Measurements from ENCODE around the gene DGKH. TPM values are rescaled to one million over a fixed set of nuclear protein-coding genes. Genes with fewer than 3 reads are reported as not detected.

Gene DGKH
- total and polyA plus RNA-seq, 8 donors: 0.61 to 41.5 (median 11.7) TPM

DNA sequence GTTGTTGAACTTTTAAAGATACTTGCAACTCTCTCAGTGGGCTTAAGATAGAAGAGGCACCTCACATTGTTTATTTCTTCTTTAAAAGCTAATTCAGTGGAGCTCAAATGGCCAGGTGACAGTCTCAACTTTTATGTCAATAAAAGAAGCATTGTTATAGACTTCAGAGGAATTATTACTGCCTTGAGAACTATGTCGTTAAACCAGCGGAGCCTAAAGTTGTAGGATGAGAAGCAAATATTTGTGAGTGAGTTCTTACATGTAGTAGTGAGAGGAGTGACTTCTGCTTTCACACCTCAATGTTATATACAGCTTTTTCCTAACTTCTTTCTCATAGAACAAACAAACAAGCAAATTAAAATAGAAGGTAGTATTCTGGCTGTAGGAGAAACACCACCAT, 31.2 kb upstream of the DGKH start:
- H3K36me3 ChIP-seq: no peaks in the 10 kb centered on the region
- no peak overlapping the region for H3K4me3 ChIP-seq
- DNase-seq: no peak
- intact Hi-C loops (cut with DNase I; ENCODE audit: low total_unique reads): no loop called here
- no peaks in the 10 kb centered on the region for H3K9me3 ChIP-seq
- WGBS, 5 donors: 46 to 69% (median 54%) methylated on average over 2 of the region's 2 CpGs
- peaks cover 0 to 1% (median under 1%) of the 10 kb centered on the region in 4 donors for H3K4me1 ChIP-seq
- no peaks in the 10 kb centered on the region for H3K27me3 ChIP-seq
- TF ChIP-seq EP300 (IDR thresholded peaks at IDR 0.05): no peak
- H3K27ac ChIP-seq: no peak overlapping the region

GRCh38 chr13:42021851-42022250, 26.6 kb upstream of the DGKH start:
- H3K36me3 ChIP-seq: no peaks in the 10 kb centered on the region
- intact Hi-C loops (cut with DNase I; ENCODE audit: low total_unique reads): no loop called here
- TF ChIP-seq POLR2AphosphoS5 (IDR thresholded peaks at IDR 0.05): no peak
- no peak for TF ChIP-seq POLR2A (IDR thresholded peaks at IDR 0.05)
- TF ChIP-seq, protein P1, sequence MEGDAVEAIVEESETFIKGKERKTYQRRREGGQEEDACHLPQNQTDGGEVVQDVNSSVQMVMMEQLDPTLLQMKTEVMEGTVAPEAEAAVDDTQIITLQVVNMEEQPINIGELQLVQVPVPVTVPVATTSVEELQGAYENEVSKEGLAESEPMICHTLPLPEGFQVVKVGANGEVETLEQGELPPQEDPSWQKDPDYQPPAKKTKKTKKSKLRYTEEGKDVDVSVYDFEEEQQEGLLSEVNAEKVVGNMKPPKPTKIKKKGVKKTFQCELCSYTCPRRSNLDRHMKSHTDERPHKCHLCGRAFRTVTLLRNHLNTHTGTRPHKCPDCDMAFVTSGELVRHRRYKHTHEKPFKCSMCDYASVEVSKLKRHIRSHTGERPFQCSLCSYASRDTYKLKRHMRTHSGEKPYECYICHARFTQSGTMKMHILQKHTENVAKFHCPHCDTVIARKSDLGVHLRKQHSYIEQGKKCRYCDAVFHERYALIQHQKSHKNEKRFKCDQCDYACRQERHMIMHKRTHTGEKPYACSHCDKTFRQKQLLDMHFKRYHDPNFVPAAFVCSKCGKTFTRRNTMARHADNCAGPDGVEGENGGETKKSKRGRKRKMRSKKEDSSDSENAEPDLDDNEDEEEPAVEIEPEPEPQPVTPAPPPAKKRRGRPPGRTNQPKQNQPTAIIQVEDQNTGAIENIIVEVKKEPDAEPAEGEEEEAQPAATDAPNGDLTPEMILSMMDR (IDR thresholded peaks at IDR 0.05): no peak
- no peak for TF ChIP-seq EP300 (IDR thresholded peaks at IDR 0.05)
- H3K27me3 ChIP-seq: no peaks in the 10 kb centered on the region
- DNase-seq: no peak
- H3K27ac ChIP-seq: no peak overlapping the region
- H3K9me3 ChIP-seq: no peaks in the 10 kb centered on the region
- H3K4me3 ChIP-seq: no peak overlapping the region
- no peaks in the 10 kb centered on the region for H3K4me1 ChIP-seq

DNA sequence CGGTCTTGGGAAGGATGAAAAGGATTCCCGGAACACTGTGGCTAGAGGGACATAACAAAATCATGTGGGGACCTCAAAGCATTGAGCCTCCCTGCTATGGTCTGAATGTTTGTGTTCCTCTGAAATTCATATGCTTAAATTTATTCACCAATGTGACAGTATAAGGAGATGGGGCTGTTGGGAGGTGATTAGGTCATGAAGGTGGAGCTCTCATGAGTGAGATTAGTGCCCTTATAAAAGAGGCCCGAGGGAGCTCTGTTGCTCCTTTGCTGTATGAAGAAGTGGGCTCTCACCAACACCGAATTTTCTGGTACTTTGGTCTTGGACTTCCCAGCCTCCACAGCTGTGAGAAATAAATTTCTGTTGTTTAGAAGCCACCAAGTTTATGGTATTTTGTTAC, 26.1 kb upstream of the DGKH start:
- Histone ChIP-seq H3K4me1 (no peaks in the 10 kb centered on the region), H3K27me3 (no peaks in the 10 kb centered on the region), H3K27ac (no peak overlapping the region), H3K4me3 (no peak overlapping the region), H3K9me3 (no peaks in the 10 kb centered on the region), H3K36me3 (no peaks in the 10 kb centered on the region)
- intact Hi-C loops (cut with DNase I; ENCODE audit: low total_unique reads): no loop called here
- no peak for DNase-seq
- TF ChIP-seq POLR2A (IDR thresholded peaks at IDR 0.05) (no peak), POLR2AphosphoS5 (IDR thresholded peaks at IDR 0.05) (no peak)
- TF ChIP-seq, protein P1 (IDR thresholded peaks at IDR 0.05): no peak
- 72 to 97% (median 84%) methylated on average over 4 of the region's 4 CpGs for WGBS, 5 donors

DNA sequence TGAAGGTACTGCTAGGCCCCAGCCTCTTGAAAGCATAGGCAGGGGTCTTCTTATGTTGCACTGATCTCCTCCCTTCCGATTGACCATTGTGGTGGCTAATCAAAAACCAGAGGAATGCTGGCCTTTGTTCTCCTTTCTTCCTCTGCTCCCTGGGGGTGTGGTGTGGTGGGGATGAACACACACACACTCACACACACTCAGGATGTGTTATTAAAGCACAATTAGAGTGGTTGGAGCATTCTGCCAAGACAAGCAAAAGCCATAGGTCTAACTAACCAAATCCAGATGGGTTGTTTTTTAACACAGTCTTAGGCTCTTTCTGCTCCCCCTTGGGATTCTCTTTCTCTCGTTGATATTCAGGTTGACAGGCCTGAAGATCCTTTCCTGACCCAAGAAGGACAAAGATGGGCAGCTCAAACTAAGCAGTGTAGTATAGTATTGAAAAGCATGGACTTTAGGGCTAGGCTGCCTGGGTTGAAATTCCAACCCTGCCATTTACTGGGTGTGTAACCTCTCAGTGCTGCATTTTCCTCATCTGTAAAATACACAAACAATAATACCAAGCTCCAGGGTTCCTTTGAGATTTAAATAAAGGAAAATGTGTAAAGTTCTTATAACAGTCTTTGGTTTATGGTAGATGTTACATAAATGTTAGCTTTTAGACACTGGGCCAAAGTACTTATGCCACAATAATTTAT, 25.5 kb upstream of the DGKH start:
- intact Hi-C loops (cut with DNase I; ENCODE audit: low total_unique reads): no loop called here
- Histone ChIP-seq H3K9me3 (no peaks in the 10 kb centered on the region), H3K4me3 (no peak overlapping the region), H3K27ac (no peak overlapping the region), H3K36me3 (no peaks in the 10 kb centered on the region), H3K27me3 (no peaks in the 10 kb centered on the region), H3K4me1 (no peaks in the 10 kb centered on the region)
- 86 to 89% (median 89%) methylated on average over 2 of the region's 2 CpGs for WGBS, 5 donors
- TF ChIP-seq, protein P1 (IDR thresholded peaks at IDR 0.05): no peak
- TF ChIP-seq POLR2AphosphoS5 (IDR thresholded peaks at IDR 0.05) (no peak), POLR2A (IDR thresholded peaks at IDR 0.05) (no peak), EP300 (IDR thresholded peaks at IDR 0.05) (no peak)
- no peak for DNase-seq

DNA sequence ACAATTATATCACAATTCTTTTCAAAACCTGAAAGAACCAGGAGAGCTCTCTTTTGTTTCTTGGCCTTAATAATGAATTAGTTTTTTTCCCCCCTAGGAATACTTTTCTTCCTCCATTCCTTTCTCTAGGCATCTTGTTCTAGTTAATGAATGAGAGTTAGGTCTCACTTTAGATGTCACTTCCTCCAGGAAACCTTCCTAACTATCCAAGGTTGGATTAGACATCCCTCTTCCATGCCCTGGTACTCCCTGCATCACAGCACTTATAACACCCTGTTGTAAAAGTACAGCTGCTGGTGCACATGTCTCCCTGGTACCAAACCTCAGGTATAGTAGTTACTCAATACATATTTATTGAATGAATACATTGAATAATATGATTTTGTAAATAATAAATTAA, 21.2 kb upstream of the DGKH start:
- DNase-seq: no peak
- intact Hi-C loops (cut with DNase I; ENCODE audit: low total_unique reads): no loop called here

More for the DNA sequence above, 21.2 kb upstream of the DGKH start:
- Histone ChIP-seq H3K36me3 (no peaks in the 10 kb centered on the region), H3K27me3 (no peaks in the 10 kb centered on the region), H3K9me3 (no peaks in the 10 kb centered on the region), H3K27ac (no peak overlapping the region), H3K4me1 (no peaks in the 10 kb centered on the region), H3K4me3 (no peak overlapping the region)
- TF ChIP-seq POLR2AphosphoS5 (IDR thresholded peaks at IDR 0.05) (no peak), EP300 (IDR thresholded peaks at IDR 0.05) (no peak), POLR2A (IDR thresholded peaks at IDR 0.05) (no peak)
- TF ChIP-seq, protein P1 (IDR thresholded peaks at IDR 0.05): no peak
